ENCODE data around the gene SYT6.

The SYT6 gene

DNA sequence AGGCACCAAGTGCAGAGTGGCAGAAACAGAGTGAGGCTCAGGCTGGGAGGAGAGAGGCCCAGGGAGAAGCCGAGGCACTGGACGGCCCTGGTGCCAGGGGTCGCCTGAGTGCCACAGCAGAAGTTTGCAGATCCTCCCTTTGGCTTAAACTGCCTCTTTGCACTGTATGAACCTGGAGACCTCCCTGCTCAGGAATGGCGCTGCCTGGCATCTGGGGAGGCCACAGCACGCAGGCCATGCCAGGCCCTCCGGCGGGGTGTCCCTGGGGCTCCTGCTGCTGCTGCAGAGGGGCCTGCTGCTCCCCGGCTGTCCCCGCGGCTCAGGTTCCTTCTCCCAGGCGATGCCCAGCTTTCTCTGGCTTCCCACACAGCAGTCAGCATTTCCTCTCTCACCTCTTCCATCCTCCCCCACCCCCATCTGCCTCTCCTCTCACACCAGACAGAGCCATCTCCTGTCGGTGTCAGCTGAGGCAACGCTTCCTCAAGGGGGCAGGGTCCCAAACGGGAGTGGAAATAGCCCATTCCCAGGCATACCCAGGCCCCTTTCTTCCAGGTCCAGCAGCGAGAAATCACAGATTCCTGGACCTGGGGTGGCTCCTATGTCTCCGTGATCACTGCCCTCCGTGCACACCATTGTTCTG is 35.2 kb downstream of the SYT6 start:
- no peak overlapping the region for H3K27ac Mint-ChIP-seq
- no peak for DNase-seq (ENCODE audit: low spot score)

DNA sequence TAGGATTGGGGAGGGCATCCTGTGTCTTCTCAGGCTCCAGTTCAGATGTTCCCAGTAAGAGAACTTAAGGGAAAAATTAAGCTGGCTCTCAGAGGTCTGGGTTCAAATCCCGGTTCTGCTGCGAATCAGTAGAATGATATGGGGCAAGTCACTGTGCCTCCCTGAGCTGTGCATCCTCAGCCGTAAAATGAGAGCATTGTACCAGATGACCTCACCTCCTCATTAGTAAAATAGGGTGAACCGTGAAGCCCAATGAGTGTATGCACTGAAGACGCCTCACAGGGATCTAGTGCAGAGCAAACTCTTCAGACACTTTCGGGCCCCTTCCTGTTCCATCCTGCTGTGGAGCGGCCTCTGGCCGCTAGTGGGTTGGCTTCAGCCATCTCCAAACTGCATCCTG is 36.0 kb downstream of the SYT6 start:
- Mint-ChIP-seq H3K27me3 (ENCODE audit: low read depth) (no peaks in the 10 kb centered on the region), H3K36me3 (ENCODE audit: low read depth) (no peaks in the 10 kb centered on the region), H3K4me3 (no peak overlapping the region)

More for the DNA sequence above, 35.2 kb downstream of the SYT6 start:
- Mint-ChIP-seq H3K4me1 (ENCODE audit: low read depth) (no peaks in the 10 kb centered on the region), H3K27me3 (ENCODE audit: low read depth) (no peaks in the 10 kb centered on the region), H3K9me3 (no peaks in the 10 kb centered on the region), H3K4me3 (no peak overlapping the region), H3K36me3 (ENCODE audit: low read depth) (no peaks in the 10 kb centered on the region)

DNA sequence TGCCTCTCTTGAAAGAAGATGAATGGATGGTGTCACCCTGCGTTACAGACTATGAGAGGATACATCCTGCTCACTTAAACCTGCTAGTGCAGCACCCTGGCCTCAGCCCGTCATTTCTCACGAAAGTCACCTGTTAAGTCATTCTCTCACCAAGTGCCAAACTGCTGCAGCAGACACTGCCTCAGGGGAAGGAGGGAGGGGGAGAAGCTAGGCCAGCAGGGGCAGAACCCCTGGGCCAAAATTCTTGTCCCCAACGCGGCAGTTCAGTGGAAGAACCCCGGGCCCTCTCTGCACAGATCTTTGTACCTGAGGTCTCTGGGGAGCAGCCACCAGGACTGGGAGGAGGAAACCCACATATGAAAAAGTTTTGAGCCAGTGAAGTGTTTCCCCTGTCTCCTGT is 37.6 kb downstream of the SYT6 start:
- Mint-ChIP-seq H3K4me3 (no peak overlapping the region), H3K9me3 (no peaks in the 10 kb centered on the region), H3K27ac (no peak overlapping the region), H3K4me1 (ENCODE audit: low read depth) (peaks cover 3% of the 10 kb centered on the region), H3K27me3 (ENCODE audit: low read depth) (no peaks in the 10 kb centered on the region), H3K36me3 (ENCODE audit: low read depth) (no peaks in the 10 kb centered on the region)
- DNase-seq (ENCODE audit: low spot score) = no peak

More for the DNA sequence above, 36.0 kb downstream of the SYT6 start:
- no peaks in the 10 kb centered on the region for H3K9me3 Mint-ChIP-seq
- DNase-seq (ENCODE audit: low spot score) = no peak
- no peak overlapping the region for H3K27ac Mint-ChIP-seq
- peaks cover 3% of the 10 kb centered on the region for H3K4me1 Mint-ChIP-seq (ENCODE audit: low read depth)

DNA sequence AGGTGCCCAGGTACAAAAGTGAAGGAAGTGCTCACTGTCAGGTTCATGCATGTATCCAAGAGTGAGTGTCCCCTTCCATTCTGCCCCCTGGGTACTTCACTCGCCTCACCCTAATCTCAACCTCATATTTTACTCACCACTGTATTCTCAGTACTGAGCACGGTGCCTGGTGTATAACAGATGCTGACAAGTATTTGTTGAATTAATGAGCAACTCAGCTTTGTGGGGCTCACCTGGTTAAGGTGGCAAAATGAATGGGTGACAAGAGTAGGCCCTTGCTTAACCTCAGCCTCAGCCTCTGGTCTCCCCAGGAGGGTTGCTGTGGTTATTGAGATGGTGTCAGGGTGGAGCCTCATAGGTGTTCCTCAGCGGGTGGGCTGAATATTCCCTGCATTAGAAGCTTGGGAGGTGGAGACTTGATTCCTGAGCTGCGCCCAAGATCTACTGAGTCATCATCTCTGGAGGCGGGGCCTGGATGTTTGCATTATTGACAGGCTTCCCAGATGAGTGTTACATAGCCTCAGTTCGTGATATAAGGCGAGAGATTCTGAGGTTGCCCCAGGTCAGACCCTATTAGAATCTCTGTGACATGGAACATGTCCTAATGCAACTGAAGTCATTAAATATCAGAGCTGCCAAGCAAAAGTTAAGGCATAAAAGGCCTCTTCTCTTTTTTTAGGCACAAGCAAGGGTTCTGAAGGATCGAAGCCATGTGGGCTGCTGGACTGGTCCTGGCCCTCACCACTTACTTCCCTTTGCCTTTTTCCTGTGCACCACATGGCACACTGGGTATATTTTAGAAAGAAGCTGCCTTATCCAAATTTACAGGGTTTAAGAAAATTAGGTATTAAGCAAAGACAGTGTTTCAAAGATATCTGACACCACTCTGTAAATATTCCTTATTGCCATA is 39.2 kb downstream of the SYT6 start:
- no peak overlapping the region for H3K27ac Mint-ChIP-seq
- no peak for DNase-seq (ENCODE audit: low spot score)

DNA sequence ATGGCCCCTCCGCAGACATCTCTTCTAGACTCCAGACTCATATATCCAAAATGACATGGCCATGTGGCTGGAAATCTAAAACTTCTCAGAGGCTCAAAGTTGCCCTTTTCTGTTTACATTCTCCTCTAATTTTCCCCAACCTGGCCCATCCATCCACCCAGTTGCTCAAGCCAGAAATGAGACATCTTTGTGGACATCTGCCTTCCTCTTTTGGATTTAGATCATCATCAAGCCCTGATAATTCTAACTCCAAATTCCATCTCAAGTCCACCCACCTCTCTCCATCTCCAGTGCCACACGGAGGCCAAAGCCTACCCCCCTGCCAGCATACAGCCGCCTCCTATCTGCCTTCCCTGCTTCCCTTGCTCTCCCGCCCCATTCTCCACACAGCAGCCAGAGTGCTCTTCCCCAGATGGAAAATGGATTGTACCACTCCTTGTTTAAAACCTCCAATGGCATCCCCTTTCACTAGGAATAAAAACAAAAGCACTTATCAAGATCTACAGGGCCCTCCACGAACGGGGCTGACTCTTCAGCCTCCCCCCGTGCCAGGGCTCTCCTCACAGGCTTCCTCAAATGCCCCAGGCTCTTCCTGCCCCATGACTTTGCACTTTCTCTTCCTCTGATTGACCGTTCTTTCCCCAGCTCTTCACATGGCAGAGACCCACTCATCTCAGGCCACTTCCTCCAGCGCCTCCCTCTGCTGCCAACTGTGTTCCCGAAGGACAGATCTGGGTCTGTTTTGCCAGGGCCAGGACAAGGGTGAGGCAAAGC is 40.1 kb downstream of the SYT6 start:
- no peak for DNase-seq (ENCODE audit: low spot score)
- H3K27ac Mint-ChIP-seq = no peak overlapping the region
- H3K36me3 Mint-ChIP-seq (ENCODE audit: low read depth) = no peaks in the 10 kb centered on the region
- H3K4me3 Mint-ChIP-seq = no peak overlapping the region
- H3K9me3 Mint-ChIP-seq = no peaks in the 10 kb centered on the region
- peaks cover 4% of the 10 kb centered on the region for H3K4me1 Mint-ChIP-seq (ENCODE audit: low read depth)
- no peaks in the 10 kb centered on the region for H3K27me3 Mint-ChIP-seq (ENCODE audit: low read depth)

More for the DNA sequence above, 39.2 kb downstream of the SYT6 start:
- H3K36me3 Mint-ChIP-seq (ENCODE audit: low read depth) = no peaks in the 10 kb centered on the region
- no peak overlapping the region for H3K4me3 Mint-ChIP-seq
- no peaks in the 10 kb centered on the region for H3K9me3 Mint-ChIP-seq
- peaks cover 3% of the 10 kb centered on the region for H3K4me1 Mint-ChIP-seq (ENCODE audit: low read depth)
- no peaks in the 10 kb centered on the region for H3K27me3 Mint-ChIP-seq (ENCODE audit: low read depth)

DNA sequence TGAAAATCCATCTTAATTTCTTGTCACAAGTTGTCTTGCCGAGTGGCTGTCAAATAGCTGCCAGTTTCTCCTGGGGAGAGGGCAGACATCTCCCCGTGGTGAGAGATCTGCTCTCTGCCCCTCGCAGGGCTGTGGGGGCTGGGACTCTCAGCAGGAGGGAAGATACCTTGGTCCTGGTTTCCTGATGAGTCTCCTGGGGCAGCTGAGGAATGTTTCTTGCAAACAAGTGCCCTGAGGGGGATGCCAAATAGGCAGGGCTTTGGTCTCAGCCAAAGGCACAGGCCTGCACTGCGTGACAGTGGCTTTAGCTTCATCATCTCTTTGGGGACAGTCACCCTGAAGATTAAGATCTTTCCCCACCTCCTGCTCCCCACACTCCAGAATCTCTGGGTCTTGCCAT is 40.9 kb downstream of the SYT6 start:
- no peak overlapping the region for H3K27ac Mint-ChIP-seq
- H3K4me1 Mint-ChIP-seq (ENCODE audit: low read depth) = peaks cover 5% of the 10 kb centered on the region
- no peak for DNase-seq (ENCODE audit: low spot score)
- H3K36me3 Mint-ChIP-seq (ENCODE audit: low read depth) = no peaks in the 10 kb centered on the region
- no peak overlapping the region for H3K4me3 Mint-ChIP-seq
- H3K27me3 Mint-ChIP-seq (ENCODE audit: low read depth) = no peaks in the 10 kb centered on the region
- H3K9me3 Mint-ChIP-seq = no peaks in the 10 kb centered on the region

DNA sequence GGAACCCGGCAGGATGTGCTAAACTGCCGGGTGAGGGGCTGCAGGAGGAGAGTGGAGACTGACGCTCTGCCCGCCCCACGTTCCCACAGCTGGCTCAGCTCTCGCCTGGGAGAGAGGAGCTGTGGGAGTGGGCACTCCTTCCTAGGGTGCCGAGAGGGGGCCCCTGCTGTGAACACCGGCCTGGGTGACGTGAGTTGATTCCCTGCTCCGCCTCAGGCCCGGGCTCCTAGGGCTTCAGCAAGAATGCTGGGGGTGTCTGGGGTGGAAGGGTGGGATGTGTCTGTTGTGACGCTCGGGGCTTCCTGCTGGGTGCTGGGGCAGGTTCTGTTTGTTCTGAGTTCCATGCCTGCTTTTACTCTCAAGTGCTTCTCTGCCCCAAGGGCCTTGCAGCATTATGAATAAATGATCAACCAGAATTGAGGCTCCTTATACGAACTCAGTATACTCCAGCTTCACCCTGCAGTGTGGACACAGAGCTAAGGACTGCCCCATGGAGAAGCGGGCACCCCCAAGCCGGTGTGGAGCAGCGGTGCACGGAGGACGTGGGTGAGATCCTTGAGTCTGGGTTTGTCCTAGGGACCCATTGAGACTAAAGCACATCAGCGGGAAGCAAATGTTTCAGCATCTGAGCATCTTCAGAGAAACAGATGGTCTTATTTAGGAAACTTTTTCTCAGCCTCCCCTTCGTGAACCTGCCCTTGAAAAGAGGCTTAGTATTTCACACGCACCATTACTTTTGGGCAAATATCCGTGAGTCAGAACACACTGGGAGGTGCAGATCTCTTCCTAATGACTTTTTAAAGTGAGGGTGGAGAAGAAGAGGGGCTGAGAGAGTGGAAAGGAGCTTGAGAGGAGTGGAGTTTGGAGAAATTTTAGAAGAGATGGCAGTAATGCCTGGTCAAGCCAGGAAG is 41.7 kb downstream of the SYT6 start:
- no peaks in the 10 kb centered on the region for H3K27me3 Mint-ChIP-seq (ENCODE audit: low read depth)
- H3K4me1 Mint-ChIP-seq (ENCODE audit: low read depth) = peaks cover 5% of the 10 kb centered on the region
- no peak overlapping the region for H3K4me3 Mint-ChIP-seq
- H3K27ac Mint-ChIP-seq = no peak overlapping the region
- no peak for DNase-seq (ENCODE audit: low spot score)
- H3K9me3 Mint-ChIP-seq = no peaks in the 10 kb centered on the region
- H3K36me3 Mint-ChIP-seq (ENCODE audit: low read depth) = no peaks in the 10 kb centered on the region

DNA sequence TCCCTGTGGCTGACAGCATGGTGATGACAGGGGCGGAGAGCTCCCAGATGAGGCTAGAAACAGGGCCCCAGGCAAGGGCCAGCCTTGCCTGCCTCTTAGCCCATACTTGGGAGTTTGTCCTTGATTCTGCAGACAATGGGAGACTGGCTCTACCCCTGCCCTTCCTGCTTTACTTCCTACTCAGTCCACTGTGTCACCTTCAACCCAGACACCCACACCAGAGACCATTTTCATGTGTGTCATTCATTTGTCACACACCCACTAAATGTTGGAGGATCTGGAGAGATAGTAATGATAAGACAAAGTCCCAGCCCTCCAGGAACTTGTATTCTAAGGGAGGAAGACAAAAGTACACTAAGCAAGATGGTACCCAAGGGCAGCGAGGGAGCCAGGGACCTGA is 43.7 kb downstream of the SYT6 start:
- Mint-ChIP-seq H3K36me3 (ENCODE audit: low read depth) (no peaks in the 10 kb centered on the region), H3K27me3 (ENCODE audit: low read depth) (no peaks in the 10 kb centered on the region), H3K27ac (no peak overlapping the region), H3K4me3 (no peak overlapping the region), H3K4me1 (ENCODE audit: low read depth) (peaks cover 5% of the 10 kb centered on the region), H3K9me3 (no peaks in the 10 kb centered on the region)
- DNase-seq (ENCODE audit: low spot score) = no peak

DNA sequence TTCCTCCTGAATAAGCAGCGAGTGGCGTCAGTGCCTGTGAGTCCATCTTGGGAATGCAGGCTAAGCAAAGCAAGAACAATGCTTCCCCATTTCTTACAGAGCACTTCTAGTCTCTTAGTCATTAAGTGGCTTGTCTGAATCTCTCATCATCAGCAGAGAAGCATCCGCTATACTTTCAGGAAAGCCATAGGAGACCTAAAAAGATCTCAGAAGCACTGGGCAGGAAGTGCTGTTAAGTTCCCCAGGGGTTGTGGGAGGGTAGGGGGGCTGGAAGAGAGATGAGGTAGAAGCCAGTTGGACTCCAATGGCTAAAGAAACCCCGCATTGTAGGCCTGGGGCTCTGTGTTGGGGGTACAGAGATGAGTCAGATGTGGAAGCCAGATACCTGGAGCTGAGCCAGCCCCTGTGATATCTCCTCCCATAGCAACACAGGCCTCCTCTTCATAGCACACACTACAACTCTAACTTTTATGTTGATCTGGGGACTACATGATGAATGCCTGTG is 44.9 kb downstream of the SYT6 start:
- Mint-ChIP-seq H3K4me3 (no peak overlapping the region), H3K36me3 (ENCODE audit: low read depth) (no peaks in the 10 kb centered on the region), H3K27ac (no peak overlapping the region), H3K27me3 (ENCODE audit: low read depth) (peaks cover 2% of the 10 kb centered on the region), H3K4me1 (ENCODE audit: low read depth) (peaks cover 9% of the 10 kb centered on the region), H3K9me3 (no peaks in the 10 kb centered on the region)
- no peak for DNase-seq (ENCODE audit: low spot score)

DNA sequence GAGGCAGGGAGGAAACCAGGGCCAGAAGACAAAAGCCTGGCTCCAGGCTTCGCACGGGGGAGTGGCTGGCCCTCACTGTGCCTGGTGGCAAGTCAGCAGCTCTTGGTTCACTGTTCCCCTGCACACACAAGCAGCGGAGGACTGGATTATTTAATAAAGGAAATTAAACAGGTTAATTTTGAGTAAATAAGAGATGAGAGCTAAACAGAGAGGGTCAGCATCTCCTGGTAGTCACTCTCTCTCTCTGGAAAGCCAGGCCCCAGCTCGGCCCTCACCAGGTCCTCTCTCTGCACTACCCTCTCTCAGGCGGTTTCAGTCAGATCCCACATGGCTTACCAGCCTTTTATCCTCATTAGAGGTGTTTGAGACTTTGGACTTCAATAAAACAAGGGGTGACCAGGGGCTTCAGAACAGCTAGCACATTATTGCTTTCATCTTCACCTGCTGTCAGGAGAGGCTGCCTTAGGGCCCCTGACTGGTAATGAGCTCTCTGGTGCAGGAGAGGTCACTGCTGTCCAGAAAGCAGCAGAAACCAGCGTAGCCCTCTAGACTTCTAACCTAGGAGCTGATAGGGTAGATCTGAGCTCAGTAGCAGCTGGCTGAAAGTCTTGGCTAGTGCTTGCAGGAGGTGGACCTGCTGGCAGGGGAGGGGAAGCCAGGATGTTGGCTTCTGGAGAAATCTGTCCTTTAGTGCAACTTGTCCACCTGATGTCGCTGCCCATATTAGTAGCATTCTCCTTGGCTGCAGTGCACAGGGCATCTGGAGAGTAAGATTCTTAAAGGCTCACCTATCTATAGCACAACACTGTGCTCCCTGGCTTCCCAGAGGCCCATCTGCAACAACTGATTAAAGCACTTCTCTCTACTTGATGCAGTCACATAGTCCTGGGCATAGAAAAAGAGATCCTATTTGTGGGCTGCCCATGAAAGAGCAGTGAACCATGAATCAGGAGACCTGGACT is 45.9 kb downstream of the SYT6 start:
- Mint-ChIP-seq H3K36me3 (ENCODE audit: low read depth) (no peaks in the 10 kb centered on the region), H3K9me3 (no peaks in the 10 kb centered on the region), H3K4me1 (ENCODE audit: low read depth) (peaks cover 6% of the 10 kb centered on the region), H3K27ac (no peak overlapping the region), H3K27me3 (ENCODE audit: low read depth) (peaks cover 5% of the 10 kb centered on the region), H3K4me3 (no peak overlapping the region)
- DNase-seq (ENCODE audit: low spot score) = no peak

DNA sequence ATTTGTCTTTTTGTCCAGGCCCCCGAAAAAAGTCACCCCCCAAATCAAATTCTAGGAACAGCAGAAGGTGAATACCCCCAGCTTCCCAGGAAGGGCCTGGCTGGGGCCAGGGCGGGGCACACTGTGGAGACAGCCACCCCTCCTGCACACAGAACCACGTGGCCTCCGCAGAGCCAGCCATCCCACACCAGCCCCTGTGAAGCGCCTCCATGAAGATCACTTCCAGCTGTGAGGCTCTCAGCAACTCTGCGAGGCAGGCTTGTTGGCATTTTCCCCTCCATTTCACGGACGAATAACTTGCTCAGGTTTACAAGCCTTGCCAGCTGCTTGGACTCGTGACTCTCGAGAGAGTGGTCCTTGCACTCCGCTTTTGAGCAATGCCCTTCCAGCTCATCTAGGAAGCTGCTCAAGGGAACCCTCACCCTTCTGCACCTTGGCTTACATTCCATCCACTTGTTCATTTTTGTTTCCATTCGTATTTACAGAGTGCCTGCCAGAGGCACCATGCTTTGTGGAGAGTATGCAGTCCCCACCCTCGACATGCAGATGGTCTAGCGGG is 48.2 kb downstream of the SYT6 start:
- no peak overlapping the region for H3K4me3 Mint-ChIP-seq
- DNase-seq (ENCODE audit: low spot score) = no peak
- no peak overlapping the region for H3K27ac Mint-ChIP-seq
- H3K36me3 Mint-ChIP-seq (ENCODE audit: low read depth) = no peaks in the 10 kb centered on the region
- peaks cover 6% of the 10 kb centered on the region for H3K4me1 Mint-ChIP-seq (ENCODE audit: low read depth)
- H3K9me3 Mint-ChIP-seq = no peaks in the 10 kb centered on the region
- H3K27me3 Mint-ChIP-seq (ENCODE audit: low read depth) = peaks cover 14% of the 10 kb centered on the region

DNA sequence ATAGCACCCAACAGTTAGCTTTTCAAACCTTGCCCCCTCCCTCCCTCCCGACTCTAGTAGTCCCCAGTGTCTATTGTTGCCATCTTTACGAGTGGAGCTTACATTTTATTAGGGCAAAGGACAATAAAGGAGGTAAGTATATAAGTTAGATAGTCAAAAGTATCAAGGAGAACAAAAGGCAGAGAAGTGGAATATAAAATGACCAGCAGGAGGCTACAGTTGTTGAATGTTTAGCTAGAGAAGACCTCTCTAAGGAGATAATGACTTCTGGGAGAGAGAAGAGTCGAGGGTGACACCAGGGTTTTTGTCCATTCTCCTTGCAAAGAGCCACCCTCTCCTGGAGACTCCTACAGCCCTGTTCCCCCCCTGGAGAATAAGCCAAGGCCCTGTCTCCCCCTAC is 48.7 kb downstream of the SYT6 start:
- no peaks in the 10 kb centered on the region for H3K36me3 Mint-ChIP-seq (ENCODE audit: low read depth)
- peaks cover 6% of the 10 kb centered on the region for H3K4me1 Mint-ChIP-seq (ENCODE audit: low read depth)
- H3K27me3 Mint-ChIP-seq (ENCODE audit: low read depth) = peaks cover 14% of the 10 kb centered on the region
- no peak for DNase-seq (ENCODE audit: low spot score)
- H3K4me3 Mint-ChIP-seq = no peak overlapping the region
- no peak overlapping the region for H3K27ac Mint-ChIP-seq
- no peaks in the 10 kb centered on the region for H3K9me3 Mint-ChIP-seq
